ENCODE data around the gene ZCCHC7. TPM values are rescaled to one million over a fixed set of nuclear protein-coding genes. Genes with fewer than 3 reads are reported as not detected.

ZCCHC7 gene
- total and polyA plus RNA-seq, 2 of the 8 experiments (the other 6 are each of a cell fraction or from before 2014, with no cell fraction given): 12.2 to 27.5 TPM

DNA sequence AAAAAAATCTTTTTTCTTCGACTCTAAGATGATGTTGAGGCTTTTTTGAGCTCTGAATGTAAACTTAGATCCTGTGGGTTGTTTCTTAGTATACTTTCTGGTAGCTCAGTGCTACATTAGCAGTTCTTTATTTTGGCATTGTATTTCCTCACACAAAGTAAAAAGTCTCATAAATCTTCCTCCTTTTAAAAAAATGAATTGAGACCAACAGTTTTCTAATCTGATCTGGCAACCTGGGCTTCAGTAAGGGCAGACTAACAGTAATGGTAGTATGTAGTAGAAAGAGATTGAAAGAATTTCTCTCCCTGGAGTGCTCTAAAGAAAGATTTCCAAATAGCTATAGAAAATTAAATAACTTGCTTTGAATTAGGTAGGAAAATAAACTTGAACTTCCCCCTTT lies 31.4 kb downstream of the ZCCHC7 start:
- Histone ChIP-seq H2AFZ (ENCODE audit: low read length) (no peak overlapping the region), H4K91ac (replicated peaks; ENCODE audit: insufficient read length, low read length) (no peak overlapping the region), H2BK120ac (replicated peaks; ENCODE audit: low read depth, low read length) (no peak overlapping the region), H4K5ac (ENCODE audit: insufficient read length, low read depth, low read length) (no peak overlapping the region), H3K9ac (replicated peaks in 1 of 4; ENCODE audit: extremely low read depth in 1 of 4, low read depth in 3 of 4, low read length in 3 of 4) (no peak overlapping the region), H3K9me3 (ENCODE audit: insufficient read depth in 2 of 2, low read depth in 1 of 2, low read length in 1 of 2) (no peaks in the 10 kb centered on the region; a peak in 1 of 4 replicates), H2BK5ac (ENCODE audit: low read depth, low read length) (no peak overlapping the region), H3K23me2 (ENCODE audit: low read depth, low read length) (no peaks in the 10 kb centered on the region), H3K23ac (ENCODE audit: insufficient read length) (no peak overlapping the region), H3K79me1 (ENCODE audit: low read depth, low read length) (no peaks in the 10 kb centered on the region; the same call in 1 of the 2 replicates), H2BK15ac (ENCODE audit: low read length) (no peak overlapping the region), H2BK12ac (ENCODE audit: low read depth, low read length) (no peak overlapping the region), H3K4me1 (replicated peaks in 1 of 4; ENCODE audit: control insufficient read depth in 3 of 4, insufficient read depth in 4 of 4, low read length in 3 of 4) (no peaks in the 10 kb centered on the region), H2AK5ac (ENCODE audit: low read depth, low read length) (no peak overlapping the region), H4K20me1 (replicated peaks in 1 of 2; ENCODE audit: control insufficient read depth in 1 of 2, insufficient read depth in 2 of 2, low read length in 2 of 2) (no peaks in the 10 kb centered on the region), H2BK20ac (ENCODE audit: low read length) (no peak overlapping the region), H3K4me3 (ENCODE audit: extremely low read depth in 1 of 4, insufficient read depth in 2 of 4, low read depth in 3 of 4, low read length in 4 of 4) (no peak overlapping the region), H3K27ac (ENCODE audit: low read depth, low read length) (no peak overlapping the region), H3K18ac (ENCODE audit: extremely low read depth, low read length) (no peak overlapping the region), H4K8ac (ENCODE audit: extremely low read depth, insufficient read depth, low read length) (no peak overlapping the region), H3K4me2 (ENCODE audit: insufficient read depth in 1 of 2, low read depth in 2 of 2, low read length in 2 of 2) (no peak overlapping the region), H3K36me3 (ENCODE audit: control insufficient read depth in 2 of 4, insufficient read depth in 4 of 4, low read length in 3 of 4) (0 out of 8 replicates have a peak, but pooled peaks cover 0 to 3% (median 0%) of the 10 kb centered on the region in 4 experiments), H3K27me3 (replicated peaks in 1 of 4; ENCODE audit: control insufficient read depth in 3 of 4, extremely low read depth in 1 of 4, insufficient read depth in 3 of 4, low read length in 3 of 4) (no peaks in the 10 kb centered on the region), H3K4ac (replicated peaks; ENCODE audit: insufficient read length, low read depth, low read length) (no peak overlapping the region), H3K14ac (ENCODE audit: insufficient read length) (no peak overlapping the region), H3K79me2 (ENCODE audit: control insufficient read depth in 1 of 2, insufficient read depth in 2 of 2, low read length in 2 of 2) (peaks cover 0 to 9% of the 10 kb centered on the region in 2 experiments; a peak in 2 of 4 replicates), H3K56ac (replicated peaks; ENCODE audit: insufficient read length, low read depth, low read length) (no peak overlapping the region)
- no peak for TF ChIP-seq BRCA1 (IDR thresholded peaks at IDR 0.05; ENCODE audit: low read depth, low read length)
- no peak for TF ChIP-seq YY1 (IDR thresholded peaks at IDR 0.05; ENCODE audit: low read depth, low read length)
- no peak for TF ChIP-seq SIN3A (conservative IDR thresholded peaks at IDR 0.05 in 1 of 2, IDR thresholded peaks at IDR 0.05 in 1 of 2; ENCODE audit: low read depth in 1 of 2, low read length in 2 of 2)
- no peak for FAIRE-seq
- WGBS, 2 experiments (ENCODE audit: extremely low coverage in 1 of 2, insufficient coverage in 1 of 2, insufficient read length in 1 of 2, insufficient replicate concordance in 2 of 2, low coverage in 1 of 2, low lambda C conversion rate in 2 of 2, missing lambda C conversion rate in 1 of 2): 92% methylated on average over 1 of the region's 1 CpG; no CpG with 5 or more reads in 1 of the 2 experiments
- POLR2A ChIA-PET (ENCODE audit: partially characterized antibody): no interaction called here
- CTCF ChIA-PET (ENCODE audit: partially characterized antibody): interaction anchor here (0.7 to 1.5 kb wide), 4 partner anchors 14 to 157 kb away, joined by 3 to 5 read pairs (median 4); no protein-coding TSS in a partner anchor
- no peak for DNase-seq (ENCODE audit: low read depth in 1 of 2, low spot score in 2 of 2)
